Progenitor cell of endocrine pancreas (in vitro differentiated cells): ENCODE data around the gene GGACT. TPM values are rescaled to one million over a fixed set of nuclear protein-coding genes. Genes with fewer than 3 reads are reported as not detected.

Experiments used
- DNase-seq: peaks from one replicate; pipeline ENCODE4 v3.0.0; 2021; ENCODE audit warnings: low spot score; ENCODE audit not compliant: unreplicated experiment
- H3K27ac Mint-ChIP-seq: 2 replicates; pipeline ENCODE4 v1.8.0; 2021; ENCODE audit warnings: mild to moderate bottlenecking, moderate library complexity, mixed read lengths
- H3K27me3 Mint-ChIP-seq: 2 replicates; pipeline ENCODE4 v1.8.0; 2021; ENCODE audit warnings: mixed read lengths
- H3K36me3 Mint-ChIP-seq: 2 replicates; pipeline ENCODE4 v1.8.0; 2022; ENCODE audit warnings: mixed read lengths; ENCODE audit not compliant: insufficient read depth
- H3K4me1 Mint-ChIP-seq: 2 replicates; pipeline ENCODE4 v1.8.0; 2021; ENCODE audit warnings: low read depth, mixed read lengths
- H3K4me3 Mint-ChIP-seq: 2 replicates; pipeline ENCODE4 v1.8.0; 2021; ENCODE audit warnings: low read depth, mild to moderate bottlenecking, moderate library complexity, mixed read lengths
- H3K9me3 Mint-ChIP-seq: 2 replicates; pipeline ENCODE4 v1.8.0; 2021; ENCODE audit warnings: low read depth, mixed read lengths
- total RNA-seq: library from RNA; stranded (reverse); gene quantifications from 2 replicates; pipeline ENCODE4 v1.2.1, GENCODE V29; 2021
- TF ChIP-seq, protein P1 (sequence below): fragments of 200-600 bp; sonication (generic); IDR thresholded peaks from one replicate; pipeline ENCODE4 v1.5.0; 2021; ENCODE audit warnings: antibody characterized with exemption, mild to moderate bottlenecking; ENCODE audit not compliant: unreplicated experiment

GGACT gene
- total RNA-seq, 1 donor from 2014 or later, result 3.7 TPM

DNA sequence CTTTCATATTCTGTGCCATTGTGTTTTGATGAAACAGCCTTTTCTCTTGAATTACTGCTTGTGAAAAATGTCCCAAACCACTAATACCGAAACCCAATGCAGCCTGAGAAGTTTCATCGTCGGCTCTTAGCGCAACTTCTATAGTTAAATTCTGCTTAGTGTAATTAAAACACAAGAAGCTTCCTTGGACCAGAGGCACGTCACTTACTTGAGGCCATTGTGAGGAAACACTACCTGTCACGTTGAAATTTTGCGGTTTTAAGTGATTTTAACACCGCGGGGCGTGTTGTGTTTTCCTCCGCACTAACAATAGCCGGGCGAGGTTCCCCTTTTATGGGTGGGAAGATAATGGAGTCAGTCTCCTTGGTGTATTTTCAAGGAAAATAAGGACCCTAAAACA lies 70.9 kb downstream of the GGACT start:
- Mint-ChIP-seq H3K9me3 (no peaks in the 10 kb centered on the region), H3K4me1 (peaks cover 20% of the 10 kb centered on the region), H3K4me3 (no peak overlapping the region), H3K36me3 (peaks cover 4% of the 10 kb centered on the region), H3K27ac (peak overlapping the region; percentile 80), H3K27me3 (no peaks in the 10 kb centered on the region)
- TF ChIP-seq, protein P1, sequence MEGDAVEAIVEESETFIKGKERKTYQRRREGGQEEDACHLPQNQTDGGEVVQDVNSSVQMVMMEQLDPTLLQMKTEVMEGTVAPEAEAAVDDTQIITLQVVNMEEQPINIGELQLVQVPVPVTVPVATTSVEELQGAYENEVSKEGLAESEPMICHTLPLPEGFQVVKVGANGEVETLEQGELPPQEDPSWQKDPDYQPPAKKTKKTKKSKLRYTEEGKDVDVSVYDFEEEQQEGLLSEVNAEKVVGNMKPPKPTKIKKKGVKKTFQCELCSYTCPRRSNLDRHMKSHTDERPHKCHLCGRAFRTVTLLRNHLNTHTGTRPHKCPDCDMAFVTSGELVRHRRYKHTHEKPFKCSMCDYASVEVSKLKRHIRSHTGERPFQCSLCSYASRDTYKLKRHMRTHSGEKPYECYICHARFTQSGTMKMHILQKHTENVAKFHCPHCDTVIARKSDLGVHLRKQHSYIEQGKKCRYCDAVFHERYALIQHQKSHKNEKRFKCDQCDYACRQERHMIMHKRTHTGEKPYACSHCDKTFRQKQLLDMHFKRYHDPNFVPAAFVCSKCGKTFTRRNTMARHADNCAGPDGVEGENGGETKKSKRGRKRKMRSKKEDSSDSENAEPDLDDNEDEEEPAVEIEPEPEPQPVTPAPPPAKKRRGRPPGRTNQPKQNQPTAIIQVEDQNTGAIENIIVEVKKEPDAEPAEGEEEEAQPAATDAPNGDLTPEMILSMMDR, result no peak
- DNase-seq, result no peak

DNA sequence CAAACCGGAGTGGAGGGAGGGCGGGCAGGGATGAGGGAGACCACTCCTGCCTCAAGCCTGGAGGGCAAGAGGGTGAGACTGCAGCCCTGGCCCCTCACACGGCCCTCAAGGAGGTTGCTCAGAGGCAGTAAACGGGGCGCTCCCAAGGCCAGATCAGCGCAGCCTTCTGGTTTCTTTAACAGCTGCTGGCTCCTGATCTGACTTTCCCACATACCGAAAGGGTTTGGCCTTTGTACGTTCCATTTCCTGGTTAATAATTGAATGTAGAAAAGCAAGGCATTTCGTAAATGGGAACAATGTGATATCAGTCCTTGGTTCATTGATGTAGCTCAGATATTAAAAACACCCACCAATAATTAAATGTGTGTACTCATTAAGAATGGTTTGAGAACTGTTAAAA lies 71.5 kb downstream of the GGACT start:
- Mint-ChIP-seq H3K9me3 (no peaks in the 10 kb centered on the region), H3K27me3 (no peaks in the 10 kb centered on the region), H3K27ac (peak overlapping the region; percentile 40), H3K4me1 (peaks cover 20% of the 10 kb centered on the region), H3K36me3 (peaks cover 4% of the 10 kb centered on the region), H3K4me3 (no peak overlapping the region)
- TF ChIP-seq, protein P1, result no peak
- no peak for DNase-seq

GRCh38 chr13:100515410-100515800 lies 73.2 kb downstream of the GGACT start:
- TF ChIP-seq, protein P1, result no peak
- Mint-ChIP-seq H3K4me1 (peaks cover 21% of the 10 kb centered on the region), H3K4me3 (no peak overlapping the region), H3K27ac (no peak overlapping the region), H3K36me3 (peaks cover 4% of the 10 kb centered on the region), H3K9me3 (no peaks in the 10 kb centered on the region), H3K27me3 (no peaks in the 10 kb centered on the region)
- no peak for DNase-seq

- Mint-ChIP-seq H3K9me3 (no peaks in the 10 kb centered on the region), H3K4me3 (no peak overlapping the region), H3K4me1 (peaks cover 22% of the 10 kb centered on the region), H3K27ac (no peak overlapping the region), H3K27me3 (no peaks in the 10 kb centered on the region), H3K36me3 (peaks cover 4% of the 10 kb centered on the region)
- peak; percentile 66 for DNase-seq
- TF ChIP-seq, protein P1, result peak; percentile 98
Observed at GRCh38 chr13:100514788-100515409, 73.7 kb downstream of the GGACT start.

DNA sequence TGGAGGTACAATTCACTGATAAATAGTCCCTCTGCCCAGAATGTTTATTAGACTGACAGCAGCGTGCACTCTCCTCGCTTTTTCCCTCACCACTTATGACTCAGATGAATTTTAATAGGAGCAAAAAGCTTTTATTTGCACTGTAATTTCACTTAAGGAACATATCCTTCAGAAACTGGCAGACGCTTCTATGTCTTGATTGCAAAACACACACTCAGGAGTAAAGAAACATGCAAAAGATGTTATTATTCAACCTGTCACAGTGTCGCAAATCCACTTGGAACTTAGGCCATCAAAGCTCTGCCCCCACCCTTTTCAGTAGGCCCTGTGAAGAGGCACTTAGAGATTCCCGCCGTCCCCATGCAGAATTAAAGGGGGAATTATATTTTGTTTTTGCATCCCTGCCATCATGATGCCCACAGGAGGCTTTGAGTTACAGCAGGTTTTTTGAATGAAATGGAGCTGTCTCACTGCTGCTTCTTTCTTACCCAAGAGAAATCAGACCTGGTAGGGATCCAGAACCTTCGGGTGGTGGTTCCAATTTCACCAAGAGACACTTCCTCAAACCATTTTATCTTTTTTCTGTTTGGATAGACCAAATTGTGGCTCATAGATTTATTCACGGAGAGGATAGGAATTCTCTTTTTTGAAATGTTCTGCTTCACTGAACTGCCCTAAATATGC lies 74.5 kb downstream of the GGACT start:
- TF ChIP-seq, protein P1, result no peak
- Mint-ChIP-seq H3K27ac (no peak overlapping the region), H3K4me1 (peaks cover 28% of the 10 kb centered on the region), H3K9me3 (no peaks in the 10 kb centered on the region), H3K36me3 (peaks cover 4% of the 10 kb centered on the region), H3K27me3 (no peaks in the 10 kb centered on the region), H3K4me3 (no peak overlapping the region)
- DNase-seq, result no peak
